HepG2 (cell line): ENCODE data around the gene PMIS2. TPM values are rescaled to one million over a fixed set of nuclear protein-coding genes. Genes with fewer than 3 reads are reported as not detected.

Source experiments
- DR1 ChIP-seq: sonication (generic); formaldehyde crosslinking; IDR thresholded peaks from 2 replicates; pipeline ENCODE4 v1.8.0; 2021; ENCODE audit warnings: mild to moderate bottlenecking, missing genetic modification reagents, inconsistent platforms
- HIVEP1 ChIP-seq: sonication (generic); formaldehyde crosslinking; IDR thresholded peaks from 2 replicates; pipeline ENCODE4 v1.4.0; 2020; ENCODE audit warnings: mild to moderate bottlenecking, missing genetic modification reagents
- HOXD1 ChIP-seq: sonication (generic); formaldehyde crosslinking; IDR thresholded peaks from 2 replicates; pipeline ENCODE4 v1.5.0; 2020; ENCODE audit warnings: missing genetic modification reagents
- IKZF4 ChIP-seq: sonication (generic); formaldehyde crosslinking; IDR thresholded peaks from 2 replicates; pipeline ENCODE4 v1.5.1; 2020; ENCODE audit warnings: borderline replicate concordance, mild to moderate bottlenecking, low read depth, missing genetic modification reagents; ENCODE audit errors: not compliant biosample characterization
- KAT2B ChIP-seq: fragments of 150-350 bp; IDR thresholded peaks from 2 replicates; pipeline ENCODE4 v1.6.1; 2014; ENCODE audit warnings: low read depth, low read length, borderline replicate concordance
- KDM1A ChIP-seq: IDR thresholded peaks from 2 replicates; pipeline ENCODE4 v1.6.1; 2016; ENCODE audit warnings: missing compliant biosample characterization
- KDM4B ChIP-seq: sonication (generic); formaldehyde crosslinking; IDR thresholded peaks from 2 replicates; pipeline ENCODE4 v1.4.0; 2020; ENCODE audit warnings: missing genetic modification reagents
- KLF11 ChIP-seq: IDR thresholded peaks from 2 replicates; pipeline ENCODE4 v1.6.1; 2016; ENCODE audit warnings: missing compliant biosample characterization
- MAFK ChIP-seq, 2 experiments: IDR thresholded peaks in 1 of 2; conservative IDR thresholded peaks in 1 of 2; 2 replicates each; pipeline ENCODE4 v1.6.1; 2011; ENCODE audit warnings: improper control_type of control experiment in 2 of 2, low read length in 2 of 2
- NFE2L1 ChIP-seq: sonication (generic); formaldehyde crosslinking; IDR thresholded peaks from 2 replicates; pipeline ENCODE4 v1.4.0; 2020; ENCODE audit warnings: missing genetic modification reagents, mild to moderate bottlenecking, borderline replicate concordance
- NFYC ChIP-seq: IDR thresholded peaks from 2 replicates; pipeline ENCODE4 v1.6.1; 2016; ENCODE audit warnings: missing genetic modification reagents, missing compliant biosample characterization
- PHF21A ChIP-seq: sonication (generic); formaldehyde crosslinking; IDR thresholded peaks from 2 replicates; pipeline ENCODE4 v1.5.0; 2020; ENCODE audit warnings: mild to moderate bottlenecking, missing genetic modification reagents
- PHF8 ChIP-seq: sonication (generic); formaldehyde crosslinking; IDR thresholded peaks from 2 replicates; pipeline ENCODE4 v1.5.0; 2020; ENCODE audit warnings: missing genetic modification reagents
- POGK ChIP-seq: sonication (generic); formaldehyde crosslinking; conservative IDR thresholded peaks from 2 replicates; pipeline ENCODE4 v1.8.0; 2022; ENCODE audit warnings: mild to moderate bottlenecking, moderate library complexity, missing genetic modification reagents
- SMARCE1 ChIP-seq: fragments of 450-650 bp; IDR thresholded peaks from 2 replicates; pipeline ENCODE4 v1.6.1; 2017; ENCODE audit warnings: borderline replicate concordance
- SRSF4 ChIP-seq: fragments of 200-400 bp; formaldehyde crosslinking; IDR thresholded peaks from one replicate; pipeline ENCODE4 v1.6.1; 2018; ENCODE audit warnings: mild to moderate bottlenecking, low read depth, low read length, moderate library complexity; ENCODE audit not compliant: poor library complexity, severe bottlenecking
- WIZ ChIP-seq: sonication (generic); formaldehyde crosslinking; IDR thresholded peaks from 2 replicates; pipeline ENCODE4 v1.5.1; 2020; ENCODE audit warnings: mild to moderate bottlenecking, missing genetic modification reagents
- YEATS4 ChIP-seq: sonication (generic); formaldehyde crosslinking; IDR thresholded peaks from 2 replicates; pipeline ENCODE4 v1.4.0; 2020; ENCODE audit warnings: missing genetic modification reagents, borderline replicate concordance
- ZKSCAN5 ChIP-seq: sonication (generic); formaldehyde crosslinking; IDR thresholded peaks from 2 replicates; pipeline ENCODE4 v1.5.1; 2020; ENCODE audit warnings: mild to moderate bottlenecking, missing genetic modification reagents
- ZMYM2 ChIP-seq: sonication (generic); formaldehyde crosslinking; IDR thresholded peaks from 2 replicates; pipeline ENCODE4 v1.8.0; 2022; ENCODE audit warnings: mild to moderate bottlenecking, missing genetic modification reagents
- ZNF10 ChIP-seq: sonication (generic); formaldehyde crosslinking; IDR thresholded peaks from 2 replicates; pipeline ENCODE4 v1.4.0; 2020; ENCODE audit warnings: mild to moderate bottlenecking, low read depth, missing genetic modification reagents, borderline replicate concordance
- ZNF234 ChIP-seq: sonication (generic); formaldehyde crosslinking; conservative IDR thresholded peaks from 2 replicates; pipeline ENCODE4 v1.5.1; 2020; ENCODE audit warnings: mild to moderate bottlenecking, missing genetic modification reagents
- ZNF251 ChIP-seq: sonication (generic); formaldehyde crosslinking; IDR thresholded peaks from 2 replicates; pipeline ENCODE4 v1.9.0; 2021; ENCODE audit warnings: mild to moderate bottlenecking, missing genetic modification reagents
- ZNF292 ChIP-seq: sonication (generic); formaldehyde crosslinking; IDR thresholded peaks from 2 replicates; pipeline ENCODE4 v1.8.1; 2022; ENCODE audit warnings: mild to moderate bottlenecking, low read depth, missing genetic modification reagents, borderline replicate concordance
- ZNF614 ChIP-seq: IDR thresholded peaks from 2 replicates; pipeline ENCODE4 v1.6.1; 2018; ENCODE audit warnings: missing biosample characterization, missing genetic modification reagents, inconsistent platforms, borderline replicate concordance
- ZNF713 ChIP-seq: sonication (generic); formaldehyde crosslinking; IDR thresholded peaks from 2 replicates; pipeline ENCODE4 v1.4.0; 2020; ENCODE audit warnings: mild to moderate bottlenecking, missing genetic modification reagents
- ZNF773 ChIP-seq: sonication (generic); formaldehyde crosslinking; IDR thresholded peaks from 2 replicates; pipeline ENCODE4 v1.4.0; 2020; ENCODE audit warnings: missing genetic modification reagents, borderline replicate concordance
- polyA plus RNA-seq, 8 experiments: library from polyadenylated mRNA; depleted of rRNA in 3 of 8; stranded (reverse) in 7 of 8; unstranded in 1 of 8; fragments of >200 nt; fragmentation: Illumina TruSeq in 4 of 8; extraction: Trizol in 4 of 8; gene quantifications; 2 replicates each; pipeline versions ENCODE4 v1.2.1 to v1.2.3, GENCODE V29; 2011 to 2016; ENCODE audit warnings: low read depth in 4 of 8, missing spikeins in 1 of 8, mixed read lengths in 1 of 8; ENCODE audit not compliant: insufficient read depth in 1 of 8
- total RNA-seq, 5 experiments: library from RNA; depleted of rRNA; stranded (reverse); fragments of >200 nt; fragmentation: Illumina TruSeq; extraction: Trizol; gene quantifications; 2 replicates each; pipeline ENCODE4 v1.2.3, GENCODE V29; 2016; ENCODE audit warnings: low read depth in 1 of 5
- TF ChIP-seq, protein P1 (sequence below): sonication (generic); formaldehyde crosslinking; IDR thresholded peaks from 2 replicates; pipeline ENCODE4 v1.9.0; 2021; ENCODE audit warnings: missing genetic modification reagents, borderline replicate concordance

The PMIS2 gene
- total and polyA plus RNA-seq, 2 of the 13 experiments (the other 11 are each of a cell fraction or from before 2014, with no cell fraction given): not detected

DNA sequence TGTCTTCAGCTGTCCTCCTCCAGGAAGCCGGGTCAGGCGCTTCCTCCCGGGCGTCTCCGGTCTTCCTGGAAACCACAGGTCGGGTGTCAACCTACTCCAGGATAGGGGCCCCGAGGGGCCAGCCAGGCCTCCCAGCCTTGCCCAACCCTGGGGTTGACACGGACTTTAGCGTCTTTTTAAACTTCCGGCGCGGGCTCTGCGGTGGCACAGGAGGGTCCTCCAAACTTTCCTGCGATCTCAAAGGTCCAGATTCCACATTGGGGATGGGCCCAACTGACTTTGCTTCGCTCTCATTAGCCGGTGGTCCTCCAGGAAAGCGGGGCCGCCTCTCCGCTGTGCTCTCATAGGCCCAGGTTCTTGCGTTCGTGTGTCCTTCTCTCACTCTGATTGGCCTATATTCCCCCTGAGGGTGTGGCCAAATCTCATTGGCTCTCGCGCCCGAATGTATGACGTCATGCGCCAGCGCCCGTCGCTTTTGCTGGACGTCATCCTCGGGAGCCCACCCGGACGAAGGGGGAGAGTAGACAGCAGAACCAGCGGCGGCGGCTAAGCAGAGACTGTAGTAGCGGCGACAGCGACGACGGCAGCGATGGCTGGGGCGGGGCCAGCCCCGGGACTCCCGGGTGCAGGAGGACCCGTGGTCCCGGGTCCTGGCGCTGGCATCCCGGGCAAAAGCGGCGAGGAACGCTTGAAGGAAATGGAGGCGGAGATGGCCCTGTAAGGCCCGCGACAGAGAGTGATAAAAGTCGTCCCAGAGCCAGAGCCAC, 42.8 kb downstream of the PMIS2 start, which contains the start of gene RBM42 (continued):
- TF ChIP-seq HOXD1 (peak; percentile 22; the same call in 1 of the 2 replicates), MAFK (conservative IDR thresholded peaks at IDR 0.05 in 1 of 2, IDR thresholded peaks at IDR 0.05 in 1 of 2; ENCODE audit: low read length in 2 of 2) (peak in 1 of 2 experiments; percentile 56; a peak in 1 of 4 replicates), ZKSCAN5 (CRISPR knock-in tag) (no peak), WIZ (CRISPR knock-in tag) (peak; percentile 33; the same call in 1 of the 2 replicates), DR1 (CRISPR knock-in tag) (peak; percentile 85), ZMYM2 (CRISPR knock-in tag) (no peak), HIVEP1 (CRISPR knock-in tag) (peak; percentile 77; the same call in 1 of the 2 replicates), NFE2L1 (no peak), SRSF4 (no peak), YEATS4 (CRISPR knock-in tag) (peak; percentile 82; the same call in 1 of the 2 replicates), POGK (CRISPR knock-in tag) (no peak), ZNF251 (no peak), ZNF292 (CRISPR knock-in tag) (no peak), IKZF4 (CRISPR knock-in tag) (no peak), KDM1A (CRISPR knock-in tag) (no peak), ZNF713 (CRISPR knock-in tag) (no peak), KDM4B (peak; percentile 91), ZNF10 (CRISPR knock-in tag) (no peak), ZNF614 (CRISPR knock-in tag) (0 out of 2 replicates have a peak, but pooled peaks have one; percentile 13), ZNF773 (CRISPR knock-in tag) (no peak), KLF11 (no peak; the same call in 1 of the 2 replicates), ZNF234 (CRISPR knock-in tag) (0 out of 2 replicates have a peak, but pooled peaks have one; percentile 2), NFYC (peak; percentile 98), PHF21A (CRISPR knock-in tag) (peak; percentile 86; the same call in 1 of the 2 replicates), KAT2B (no peak), PHF8 (CRISPR knock-in tag) (peak; percentile 84), SMARCE1 (no peak)
- TF ChIP-seq, protein P1, sequence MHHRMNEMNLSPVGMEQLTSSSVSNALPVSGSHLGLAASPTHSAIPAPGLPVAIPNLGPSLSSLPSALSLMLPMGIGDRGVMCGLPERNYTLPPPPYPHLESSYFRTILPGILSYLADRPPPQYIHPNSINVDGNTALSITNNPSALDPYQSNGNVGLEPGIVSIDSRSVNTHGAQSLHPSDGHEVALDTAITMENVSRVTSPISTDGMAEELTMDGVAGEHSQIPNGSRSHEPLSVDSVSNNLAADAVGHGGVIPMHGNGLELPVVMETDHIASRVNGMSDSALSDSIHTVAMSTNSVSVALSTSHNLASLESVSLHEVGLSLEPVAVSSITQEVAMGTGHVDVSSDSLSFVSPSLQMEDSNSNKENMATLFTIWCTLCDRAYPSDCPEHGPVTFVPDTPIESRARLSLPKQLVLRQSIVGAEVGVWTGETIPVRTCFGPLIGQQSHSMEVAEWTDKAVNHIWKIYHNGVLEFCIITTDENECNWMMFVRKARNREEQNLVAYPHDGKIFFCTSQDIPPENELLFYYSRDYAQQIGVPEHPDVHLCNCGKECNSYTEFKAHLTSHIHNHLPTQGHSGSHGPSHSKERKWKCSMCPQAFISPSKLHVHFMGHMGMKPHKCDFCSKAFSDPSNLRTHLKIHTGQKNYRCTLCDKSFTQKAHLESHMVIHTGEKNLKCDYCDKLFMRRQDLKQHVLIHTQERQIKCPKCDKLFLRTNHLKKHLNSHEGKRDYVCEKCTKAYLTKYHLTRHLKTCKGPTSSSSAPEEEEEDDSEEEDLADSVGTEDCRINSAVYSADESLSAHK (CRISPR knock-in tag): no peak
